ENCODE results near the gene GRB10. TPM values are rescaled to one million over a fixed set of nuclear protein-coding genes. Genes with fewer than 3 reads are reported as not detected.

GRB10 gene
- total RNA-seq, 2 donors from 2014 or later = 13.8 to 16.1 TPM

GRCh38 chr7:50641442-50642405, 141.0 kb downstream of the GRB10 start:
- peak; percentile 25 for ATAC-seq
- intact Hi-C loops (cut with DNase I, micrococcal nuclease) = no loop called here
- no peak for DNase-seq

GRCh38 chr7:50640779-50641178, 141.9 kb downstream of the GRB10 start:
- DNase-seq (no peak), ATAC-seq (no peak)
- intact Hi-C loops (cut with DNase I, micrococcal nuclease) = no loop called here

GRCh38 chr7:50640256-50640655, 142.4 kb downstream of the GRB10 start:
- ATAC-seq (no peak), DNase-seq (no peak)
- intact Hi-C loops (cut with DNase I, micrococcal nuclease) = no loop called here

- DNase-seq (no peak), ATAC-seq (no peak)
- intact Hi-C loops (cut with DNase I, micrococcal nuclease) = no loop called here
Measured at GRCh38 chr7:50637725-50638643, 144.7 kb downstream of the GRB10 start.

- no peak for ATAC-seq
- intact Hi-C loops (cut with DNase I, micrococcal nuclease) = no loop called here
- DNase-seq = no peak
Measured at GRCh38 chr7:50634378-50634777, 148.3 kb downstream of the GRB10 start.

- no peak for DNase-seq
- intact Hi-C loops (cut with DNase I, micrococcal nuclease) = no loop called here
- no peak for ATAC-seq
Measured at GRCh38 chr7:50633414-50633710, 149.3 kb downstream of the GRB10 start.

GRCh38 chr7:50632561-50633413, 149.9 kb downstream of the GRB10 start:
- intact Hi-C loops (cut with DNase I, micrococcal nuclease) = no loop called here
- DNase-seq (peak in 1 of 2 donors; percentile 65), ATAC-seq (peak; percentile 90)

- intact Hi-C loops (cut with DNase I, micrococcal nuclease) = no loop called here
- ATAC-seq = no peak
- DNase-seq = no peak
Measured at GRCh38 chr7:50631639-50632038, 151.1 kb downstream of the GRB10 start.

GRCh38 chr7:50631100-50631499, 151.6 kb downstream of the GRB10 start:
- intact Hi-C loops (cut with DNase I, micrococcal nuclease) = no loop called here
- ATAC-seq (no peak), DNase-seq (no peak)

- DNase-seq (no peak), ATAC-seq (no peak)
- intact Hi-C loops (cut with DNase I, micrococcal nuclease) = no loop called here
Measured at GRCh38 chr7:50629238-50629901, 153.3 kb downstream of the GRB10 start.

GRCh38 chr7:50628434-50629084, 154.1 kb downstream of the GRB10 start:
- no peak for DNase-seq
- intact Hi-C loops (cut with DNase I, micrococcal nuclease) = no loop called here
- no peak for ATAC-seq

GRCh38 chr7:50627824-50628361, 154.8 kb downstream of the GRB10 start:
- intact Hi-C loops (cut with DNase I, micrococcal nuclease) = no loop called here
- no peak for ATAC-seq
- DNase-seq = no peak

- no peak for ATAC-seq
- intact Hi-C loops (cut with DNase I, micrococcal nuclease) = no loop called here
- no peak for DNase-seq
Measured at GRCh38 chr7:50626286-50626685, 156.4 kb downstream of the GRB10 start.

GRCh38 chr7:50625360-50625759, 157.3 kb downstream of the GRB10 start:
- intact Hi-C loops (cut with DNase I, micrococcal nuclease) = no loop called here
- no peak for ATAC-seq
- DNase-seq = no peak

GRCh38 chr7:50622821-50623220, 159.9 kb downstream of the GRB10 start:
- intact Hi-C loops (cut with DNase I, micrococcal nuclease) = no loop called here

GRCh38 chr7:50621973-50622490, 160.7 kb downstream of the GRB10 start:
- ATAC-seq = no peak
- intact Hi-C loops (cut with DNase I, micrococcal nuclease) = no loop called here
- no peak for DNase-seq

More at GRCh38 chr7:50622821-50623220, 159.9 kb downstream of the GRB10 start:
- DNase-seq (no peak), ATAC-seq (no peak)

- DNase-seq (no peak), ATAC-seq (no peak)
- intact Hi-C loops (cut with DNase I, micrococcal nuclease) = no loop called here
Measured at GRCh38 chr7:50621206-50621605, 161.5 kb downstream of the GRB10 start.

Measured in left colon (tissue), 2 donors.